Peyer's patch (tissue), 4 donors: ENCODE results near the gene GPR152.

ENCODE experiments used
- POLR2A ChIP-seq, 2 donors: fragments of 450-650 bp; IDR thresholded peaks; one replicate each; pipeline ENCODE4 v1.5.1; 2017; ENCODE audit warnings: antibody characterized with exemption in 2 of 2, mild to moderate bottlenecking in 2 of 2, moderate library complexity in 2 of 2
- TF ChIP-seq, protein P1 (sequence below), 6 experiments: fragments of 450-650 bp in 4 of 6; fragments of 200-600 bp in 2 of 6; sonication (generic) in 1 of 6; IDR thresholded peaks; one replicate each; pipeline ENCODE4 v1.5.1; 2017 to 2019; ENCODE audit warnings: antibody characterized with exemption in 6 of 6, mild to moderate bottlenecking in 3 of 6, moderate library complexity in 1 of 6

DNA sequence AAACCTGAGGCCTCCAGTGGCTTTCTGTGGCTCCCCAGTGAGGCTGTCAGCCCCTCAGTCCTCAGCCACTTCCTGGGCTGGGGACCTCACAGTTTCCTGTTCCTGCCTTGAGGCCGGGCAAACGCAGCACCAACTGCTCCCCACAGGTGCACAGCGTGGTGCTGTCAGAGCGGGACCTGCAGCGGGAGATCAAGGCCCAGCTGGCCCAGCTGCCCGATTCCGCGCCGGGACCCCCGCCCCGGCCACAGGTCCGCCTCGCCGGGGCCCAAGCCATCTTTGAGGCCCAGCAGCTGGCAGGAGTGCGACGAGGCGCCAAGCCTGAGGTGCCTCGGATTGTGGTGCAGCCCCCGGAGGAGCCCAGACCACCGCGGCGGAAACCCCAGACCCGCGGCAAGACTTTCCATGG lies 43.3 kb downstream of the GPR152 start:
- TF ChIP-seq POLR2A (IDR thresholded peaks at IDR 0.05) = no peak
- TF ChIP-seq, protein P1, sequence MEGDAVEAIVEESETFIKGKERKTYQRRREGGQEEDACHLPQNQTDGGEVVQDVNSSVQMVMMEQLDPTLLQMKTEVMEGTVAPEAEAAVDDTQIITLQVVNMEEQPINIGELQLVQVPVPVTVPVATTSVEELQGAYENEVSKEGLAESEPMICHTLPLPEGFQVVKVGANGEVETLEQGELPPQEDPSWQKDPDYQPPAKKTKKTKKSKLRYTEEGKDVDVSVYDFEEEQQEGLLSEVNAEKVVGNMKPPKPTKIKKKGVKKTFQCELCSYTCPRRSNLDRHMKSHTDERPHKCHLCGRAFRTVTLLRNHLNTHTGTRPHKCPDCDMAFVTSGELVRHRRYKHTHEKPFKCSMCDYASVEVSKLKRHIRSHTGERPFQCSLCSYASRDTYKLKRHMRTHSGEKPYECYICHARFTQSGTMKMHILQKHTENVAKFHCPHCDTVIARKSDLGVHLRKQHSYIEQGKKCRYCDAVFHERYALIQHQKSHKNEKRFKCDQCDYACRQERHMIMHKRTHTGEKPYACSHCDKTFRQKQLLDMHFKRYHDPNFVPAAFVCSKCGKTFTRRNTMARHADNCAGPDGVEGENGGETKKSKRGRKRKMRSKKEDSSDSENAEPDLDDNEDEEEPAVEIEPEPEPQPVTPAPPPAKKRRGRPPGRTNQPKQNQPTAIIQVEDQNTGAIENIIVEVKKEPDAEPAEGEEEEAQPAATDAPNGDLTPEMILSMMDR (IDR thresholded peaks at IDR 0.05) = no peak
